HepG2 (cell line): ENCODE results near the gene ODC1. TPM values are rescaled to one million over a fixed set of nuclear protein-coding genes. Genes with fewer than 3 reads are reported as not detected.

ENCODE experiments used
- AKAP8 ChIP-seq: sonication (generic); formaldehyde crosslinking; IDR thresholded peaks from 2 replicates; pipeline ENCODE4 v1.5.1; 2020; ENCODE audit warnings: mild to moderate bottlenecking, missing genetic modification reagents
- BCL6 ChIP-seq: IDR thresholded peaks from 2 replicates; pipeline ENCODE4 v1.6.1; 2016; ENCODE audit warnings: missing genetic modification reagents, missing compliant biosample characterization
- CAMTA2 ChIP-seq: sonication (generic); formaldehyde crosslinking; IDR thresholded peaks from 2 replicates; pipeline ENCODE4 v1.4.0; 2020; ENCODE audit warnings: mild to moderate bottlenecking, missing genetic modification reagents, borderline replicate concordance
- CBX1 ChIP-seq: IDR thresholded peaks from one replicate; pipeline ENCODE4 v1.6.1; 2016; ENCODE audit warnings: antibody characterized with exemption, low read depth
- KDM2A ChIP-seq: sonication (generic); formaldehyde crosslinking; IDR thresholded peaks from 2 replicates; pipeline ENCODE4 v1.4.0; 2020; ENCODE audit warnings: low read depth, missing genetic modification reagents, borderline replicate concordance
- RFXAP ChIP-seq: sonication (generic); formaldehyde crosslinking; IDR thresholded peaks from 2 replicates; pipeline ENCODE4 v1.4.0; 2020; ENCODE audit warnings: missing genetic modification reagents, borderline replicate concordance
- ZBTB20 ChIP-seq: sonication (generic); formaldehyde crosslinking; IDR thresholded peaks from 2 replicates; pipeline ENCODE4 v1.8.1; 2023; ENCODE audit warnings: missing genetic modification reagents, low read depth, mild to moderate bottlenecking, borderline replicate concordance
- ZNF383 ChIP-seq: sonication (generic); formaldehyde crosslinking; IDR thresholded peaks from 2 replicates; pipeline ENCODE4 v1.4.0; 2020; ENCODE audit warnings: missing genetic modification reagents, mild to moderate bottlenecking, borderline replicate concordance
- ZNF557 ChIP-seq: sonication (generic); formaldehyde crosslinking; IDR thresholded peaks from 2 replicates; pipeline ENCODE4 v1.4.0; 2020; ENCODE audit warnings: missing genetic modification reagents
- ZNF776 ChIP-seq: sonication (generic); formaldehyde crosslinking; IDR thresholded peaks from 2 replicates; pipeline ENCODE4 v1.4.0; 2020; ENCODE audit warnings: mild to moderate bottlenecking, missing genetic modification reagents
- ZNF879 ChIP-seq: sonication (generic); formaldehyde crosslinking; IDR thresholded peaks from 2 replicates; pipeline ENCODE4 v1.8.1; 2023; ENCODE audit warnings: missing genetic modification reagents
- polyA plus RNA-seq, 8 experiments: library from polyadenylated mRNA; depleted of rRNA in 3 of 8; stranded (reverse) in 7 of 8; unstranded in 1 of 8; fragments of >200 nt; fragmentation: Illumina TruSeq in 4 of 8; extraction: Trizol in 4 of 8; gene quantifications; 2 replicates each; pipeline versions ENCODE4 v1.2.1 to v1.2.3, GENCODE V29; 2011 to 2016; ENCODE audit warnings: low read depth in 4 of 8, missing spikeins in 1 of 8, mixed read lengths in 1 of 8; ENCODE audit not compliant: insufficient read depth in 1 of 8
- total RNA-seq, 5 experiments: library from RNA; depleted of rRNA; stranded (reverse); fragments of >200 nt; fragmentation: Illumina TruSeq; extraction: Trizol; gene quantifications; 2 replicates each; pipeline ENCODE4 v1.2.3, GENCODE V29; 2016; ENCODE audit warnings: low read depth in 1 of 5
- TF ChIP-seq, protein P1 (sequence below): IDR thresholded peaks from 2 replicates; pipeline ENCODE4 v1.6.1; 2016; ENCODE audit warnings: mild to moderate bottlenecking
- TF ChIP-seq, protein P2 (sequence below): sonication (generic); formaldehyde crosslinking; IDR thresholded peaks from 2 replicates; pipeline ENCODE4 v1.4.0; 2020; ENCODE audit warnings: missing genetic modification reagents, borderline replicate concordance
- TF ChIP-seq, protein P3 (sequence below): sonication (generic); formaldehyde crosslinking; IDR thresholded peaks from 2 replicates; pipeline ENCODE4 v1.5.0; 2020; ENCODE audit warnings: mild to moderate bottlenecking, missing genetic modification reagents, borderline replicate concordance
- TF ChIP-seq, protein P4 (sequence below): sonication (generic); formaldehyde crosslinking; IDR thresholded peaks from 2 replicates; pipeline ENCODE4 v1.4.0; 2020; ENCODE audit warnings: missing genetic modification reagents

The ODC1 gene
- total and polyA plus RNA-seq, 2 of the 13 experiments (the other 11 are each of a cell fraction or from before 2014, with no cell fraction given), result 142 to 371 TPM

DNA sequence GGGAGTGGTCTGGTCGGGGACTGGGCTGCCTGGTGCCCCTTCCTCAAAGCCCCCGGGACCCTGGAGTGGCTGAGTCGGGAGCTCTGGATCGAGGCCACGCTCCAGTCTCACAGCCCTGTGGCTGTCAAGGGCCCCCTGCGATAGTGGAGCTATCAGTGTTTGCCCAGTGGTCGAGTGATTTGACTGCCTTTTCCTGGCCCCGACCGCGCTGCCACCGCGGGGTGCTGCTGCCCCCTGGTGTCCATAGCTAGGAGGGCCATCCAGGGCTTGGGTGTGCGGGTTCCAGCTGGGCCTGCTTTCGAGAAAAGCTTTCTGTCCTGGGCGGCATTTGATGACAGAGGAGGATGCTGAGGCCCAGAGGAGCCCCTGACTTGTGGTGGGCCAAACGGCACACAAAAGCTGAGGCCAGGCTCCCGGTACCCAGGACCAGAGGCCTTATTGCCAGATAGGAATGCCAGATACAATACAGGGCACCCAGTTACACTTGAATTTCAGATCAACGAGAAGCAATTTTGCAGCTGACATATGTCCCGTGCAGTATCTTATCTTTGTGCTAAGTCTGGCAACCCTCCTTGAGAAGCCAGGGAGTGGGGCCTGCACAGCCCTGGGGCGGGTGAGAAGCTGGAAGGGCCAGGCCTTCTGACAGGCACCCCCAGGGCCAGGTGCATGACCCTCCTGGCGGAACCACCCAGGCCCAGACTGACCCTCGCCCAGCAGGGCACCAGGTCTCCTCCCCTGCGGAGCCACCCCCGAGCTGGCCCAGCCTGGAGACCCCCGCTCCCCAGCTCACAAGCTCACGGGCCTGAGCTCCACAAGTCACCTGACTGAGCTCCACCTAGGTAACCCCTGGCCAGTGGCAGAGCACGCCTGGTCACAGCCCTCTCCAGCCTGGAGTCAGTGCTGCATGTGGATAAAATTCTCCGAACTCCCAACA is 13.0 kb downstream of the ODC1 start (continued):
- TF ChIP-seq ZNF557 (CRISPR knock-in tag), result no peak
- peak; percentile 91 for TF ChIP-seq BCL6 (CRISPR knock-in tag)
- TF ChIP-seq, protein P1, sequence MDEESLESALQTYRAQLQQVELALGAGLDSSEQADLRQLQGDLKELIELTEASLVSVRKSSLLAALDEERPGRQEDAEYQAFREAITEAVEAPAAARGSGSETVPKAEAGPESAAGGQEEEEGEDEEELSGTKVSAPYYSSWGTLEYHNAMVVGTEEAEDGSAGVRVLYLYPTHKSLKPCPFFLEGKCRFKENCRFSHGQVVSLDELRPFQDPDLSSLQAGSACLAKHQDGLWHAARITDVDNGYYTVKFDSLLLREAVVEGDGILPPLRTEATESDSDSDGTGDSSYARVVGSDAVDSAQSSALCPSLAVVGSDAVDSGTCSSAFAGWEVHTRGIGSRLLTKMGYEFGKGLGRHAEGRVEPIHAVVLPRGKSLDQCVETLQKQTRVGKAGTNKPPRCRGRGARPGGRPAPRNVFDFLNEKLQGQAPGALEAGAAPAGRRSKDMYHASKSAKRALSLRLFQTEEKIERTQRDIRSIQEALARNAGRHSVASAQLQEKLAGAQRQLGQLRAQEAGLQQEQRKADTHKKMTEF (CRISPR knock-in tag), result peak; percentile 64
- TF ChIP-seq, protein P2, sequence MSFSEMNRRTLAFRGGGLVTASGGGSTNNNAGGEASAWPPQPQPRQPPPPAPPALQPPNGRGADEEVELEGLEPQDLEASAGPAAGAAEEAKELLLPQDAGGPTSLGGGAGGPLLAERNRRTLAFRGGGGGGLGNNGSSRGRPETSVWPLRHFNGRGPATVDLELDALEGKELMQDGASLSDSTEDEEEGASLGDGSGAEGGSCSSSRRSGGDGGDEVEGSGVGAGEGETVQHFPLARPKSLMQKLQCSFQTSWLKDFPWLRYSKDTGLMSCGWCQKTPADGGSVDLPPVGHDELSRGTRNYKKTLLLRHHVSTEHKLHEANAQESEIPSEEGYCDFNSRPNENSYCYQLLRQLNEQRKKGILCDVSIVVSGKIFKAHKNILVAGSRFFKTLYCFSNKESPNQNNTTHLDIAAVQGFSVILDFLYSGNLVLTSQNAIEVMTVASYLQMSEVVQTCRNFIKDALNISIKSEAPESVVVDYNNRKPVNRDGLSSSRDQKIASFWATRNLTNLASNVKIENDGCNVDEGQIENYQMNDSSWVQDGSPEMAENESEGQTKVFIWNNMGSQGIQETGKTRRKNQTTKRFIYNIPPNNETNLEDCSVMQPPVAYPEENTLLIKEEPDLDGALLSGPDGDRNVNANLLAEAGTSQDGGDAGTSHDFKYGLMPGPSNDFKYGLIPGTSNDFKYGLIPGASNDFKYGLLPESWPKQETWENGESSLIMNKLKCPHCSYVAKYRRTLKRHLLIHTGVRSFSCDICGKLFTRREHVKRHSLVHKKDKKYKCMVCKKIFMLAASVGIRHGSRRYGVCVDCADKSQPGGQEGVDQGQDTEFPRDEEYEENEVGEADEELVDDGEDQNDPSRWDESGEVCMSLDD, result no peak
- 0 out of 2 replicates have a peak, but pooled peaks have one; percentile 54 for TF ChIP-seq AKAP8 (CRISPR knock-in tag)
- TF ChIP-seq, protein P3, sequence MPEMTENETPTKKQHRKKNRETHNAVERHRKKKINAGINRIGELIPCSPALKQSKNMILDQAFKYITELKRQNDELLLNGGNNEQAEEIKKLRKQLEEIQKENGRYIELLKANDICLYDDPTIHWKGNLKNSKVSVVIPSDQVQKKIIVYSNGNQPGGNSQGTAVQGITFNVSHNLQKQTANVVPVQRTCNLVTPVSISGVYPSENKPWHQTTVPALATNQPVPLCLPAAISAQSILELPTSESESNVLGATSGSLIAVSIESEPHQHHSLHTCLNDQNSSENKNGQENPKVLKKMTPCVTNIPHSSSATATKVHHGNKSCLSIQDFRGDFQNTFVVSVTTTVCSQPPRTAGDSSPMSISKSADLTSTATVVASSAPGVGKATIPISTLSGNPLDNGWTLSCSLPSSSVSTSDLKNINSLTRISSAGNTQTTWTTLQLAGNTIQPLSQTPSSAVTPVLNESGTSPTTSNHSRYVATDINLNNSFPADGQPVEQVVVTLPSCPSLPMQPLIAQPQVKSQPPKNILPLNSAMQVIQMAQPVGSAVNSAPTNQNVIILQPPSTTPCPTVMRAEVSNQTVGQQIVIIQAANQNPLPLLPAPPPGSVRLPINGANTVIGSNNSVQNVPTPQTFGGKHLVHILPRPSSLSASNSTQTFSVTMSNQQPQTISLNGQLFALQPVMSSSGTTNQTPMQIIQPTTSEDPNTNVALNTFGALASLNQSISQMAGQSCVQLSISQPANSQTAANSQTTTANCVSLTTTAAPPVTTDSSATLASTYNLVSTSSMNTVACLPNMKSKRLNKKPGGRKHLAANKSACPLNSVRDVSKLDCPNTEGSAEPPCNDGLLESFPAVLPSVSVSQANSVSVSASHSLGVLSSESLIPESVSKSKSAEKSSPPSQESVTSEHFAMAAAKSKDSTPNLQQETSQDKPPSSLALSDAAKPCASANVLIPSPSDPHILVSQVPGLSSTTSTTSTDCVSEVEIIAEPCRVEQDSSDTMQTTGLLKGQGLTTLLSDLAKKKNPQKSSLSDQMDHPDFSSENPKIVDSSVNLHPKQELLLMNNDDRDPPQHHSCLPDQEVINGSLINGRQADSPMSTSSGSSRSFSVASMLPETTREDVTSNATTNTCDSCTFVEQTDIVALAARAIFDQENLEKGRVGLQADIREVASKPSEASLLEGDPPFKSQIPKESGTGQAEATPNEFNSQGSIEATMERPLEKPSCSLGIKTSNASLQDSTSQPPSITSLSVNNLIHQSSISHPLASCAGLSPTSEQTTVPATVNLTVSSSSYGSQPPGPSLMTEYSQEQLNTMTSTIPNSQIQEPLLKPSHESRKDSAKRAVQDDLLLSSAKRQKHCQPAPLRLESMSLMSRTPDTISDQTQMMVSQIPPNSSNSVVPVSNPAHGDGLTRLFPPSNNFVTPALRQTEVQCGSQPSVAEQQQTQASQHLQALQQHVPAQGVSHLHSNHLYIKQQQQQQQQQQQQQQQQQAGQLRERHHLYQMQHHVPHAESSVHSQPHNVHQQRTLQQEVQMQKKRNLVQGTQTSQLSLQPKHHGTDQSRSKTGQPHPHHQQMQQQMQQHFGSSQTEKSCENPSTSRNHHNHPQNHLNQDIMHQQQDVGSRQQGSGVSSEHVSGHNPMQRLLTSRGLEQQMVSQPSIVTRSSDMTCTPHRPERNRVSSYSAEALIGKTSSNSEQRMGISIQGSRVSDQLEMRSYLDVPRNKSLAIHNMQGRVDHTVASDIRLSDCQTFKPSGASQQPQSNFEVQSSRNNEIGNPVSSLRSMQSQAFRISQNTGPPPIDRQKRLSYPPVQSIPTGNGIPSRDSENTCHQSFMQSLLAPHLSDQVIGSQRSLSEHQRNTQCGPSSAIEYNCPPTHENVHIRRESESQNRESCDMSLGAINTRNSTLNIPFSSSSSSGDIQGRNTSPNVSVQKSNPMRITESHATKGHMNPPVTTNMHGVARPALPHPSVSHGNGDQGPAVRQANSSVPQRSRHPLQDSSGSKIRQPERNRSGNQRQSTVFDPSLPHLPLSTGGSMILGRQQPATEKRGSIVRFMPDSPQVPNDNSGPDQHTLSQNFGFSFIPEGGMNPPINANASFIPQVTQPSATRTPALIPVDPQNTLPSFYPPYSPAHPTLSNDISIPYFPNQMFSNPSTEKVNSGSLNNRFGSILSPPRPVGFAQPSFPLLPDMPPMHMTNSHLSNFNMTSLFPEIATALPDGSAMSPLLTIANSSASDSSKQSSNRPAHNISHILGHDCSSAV (CRISPR knock-in tag), result no peak
- no peak for TF ChIP-seq ZBTB20
- no peak for TF ChIP-seq ZNF383 (CRISPR knock-in tag)
- TF ChIP-seq CAMTA2, result no peak
- peak; percentile 95 for TF ChIP-seq KDM2A (CRISPR knock-in tag)
- TF ChIP-seq, protein P4, sequence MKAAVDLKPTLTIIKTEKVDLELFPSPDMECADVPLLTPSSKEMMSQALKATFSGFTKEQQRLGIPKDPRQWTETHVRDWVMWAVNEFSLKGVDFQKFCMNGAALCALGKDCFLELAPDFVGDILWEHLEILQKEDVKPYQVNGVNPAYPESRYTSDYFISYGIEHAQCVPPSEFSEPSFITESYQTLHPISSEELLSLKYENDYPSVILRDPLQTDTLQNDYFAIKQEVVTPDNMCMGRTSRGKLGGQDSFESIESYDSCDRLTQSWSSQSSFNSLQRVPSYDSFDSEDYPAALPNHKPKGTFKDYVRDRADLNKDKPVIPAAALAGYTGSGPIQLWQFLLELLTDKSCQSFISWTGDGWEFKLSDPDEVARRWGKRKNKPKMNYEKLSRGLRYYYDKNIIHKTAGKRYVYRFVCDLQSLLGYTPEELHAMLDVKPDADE, result no peak
- TF ChIP-seq ZNF879 (CRISPR knock-in tag), result no peak
- TF ChIP-seq RFXAP (CRISPR knock-in tag), result no peak
- no peak for TF ChIP-seq CBX1
- no peak for TF ChIP-seq ZNF776 (CRISPR knock-in tag)
